Measurements from ENCODE around the gene CTDP1. TPM values are rescaled to one million over a fixed set of nuclear protein-coding genes. Genes with fewer than 3 reads are reported as not detected.

The CTDP1 gene
- total RNA-seq, 1 experiment from 2014 or later, result 31.7 TPM

DNA sequence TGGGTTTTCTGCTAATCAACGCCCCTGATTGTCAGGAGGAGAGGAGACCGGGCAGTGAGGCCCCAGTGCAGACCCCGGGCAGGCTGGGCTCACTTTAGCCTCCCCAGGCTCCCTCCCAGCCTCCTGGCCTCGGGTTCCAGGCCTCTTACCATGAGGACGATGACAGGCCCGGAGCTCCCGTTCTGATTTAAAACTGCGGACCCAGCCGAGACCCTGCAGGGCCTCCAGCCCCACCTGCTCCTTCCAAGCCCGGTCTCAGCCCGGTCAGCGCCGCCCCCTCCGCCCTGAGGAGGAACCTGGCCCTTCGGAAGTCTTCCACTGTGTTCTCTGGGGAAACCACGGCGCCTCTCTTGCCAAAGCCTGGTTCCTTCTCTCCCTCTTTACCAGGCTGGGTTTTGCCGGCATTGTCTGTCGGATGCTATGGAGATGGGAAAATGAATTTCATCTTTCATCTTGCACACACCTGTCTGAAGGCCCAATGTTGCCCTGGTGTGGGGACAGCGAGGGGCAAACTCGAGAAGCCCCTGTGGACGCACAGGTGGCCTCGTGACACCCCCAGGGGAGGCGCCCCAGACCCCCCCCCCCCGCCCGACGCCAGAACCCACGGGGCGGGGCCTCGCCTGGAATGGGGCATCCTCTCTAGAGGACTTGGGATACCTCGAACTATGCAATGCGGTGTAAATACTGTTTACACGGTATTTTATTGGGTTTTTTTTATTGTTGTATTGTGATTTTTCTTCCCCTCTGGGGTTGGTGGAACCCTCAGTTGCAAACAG lies 37.7 kb upstream of the CTDP1 start:
- Histone ChIP-seq H3K27me3 (ENCODE audit: low read length) (no peaks in the 10 kb centered on the region), H3K4me3 (ENCODE audit: low read length) (no peak overlapping the region), H3K9me2 (replicated peaks; ENCODE audit: low read length) (no peaks in the 10 kb centered on the region), H4K20me1 (ENCODE audit: low read length) (no peaks in the 10 kb centered on the region), H3K79me2 (ENCODE audit: low read length) (no peaks in the 10 kb centered on the region), H2AFZ (ENCODE audit: low read length) (no peak overlapping the region), H3K9ac (ENCODE audit: low read length) (no peak overlapping the region), H3K36me3 (ENCODE audit: low read depth, low read length) (no peaks in the 10 kb centered on the region), H3K4me1 (ENCODE audit: insufficient read depth, low read length) (no peaks in the 10 kb centered on the region), H3K4me2 (ENCODE audit: low read length) (no peak overlapping the region), H3K9me3 (ENCODE audit: low read length) (no peaks in the 10 kb centered on the region), H3K27ac (ENCODE audit: low read length) (no peak overlapping the region), H3F3A (ENCODE audit: low read length, unreplicated experiment) (no peaks in the 10 kb centered on the region)
- DNase-seq, result no peak
- TF ChIP-seq EZH2 (IDR thresholded peaks at IDR 0.05; ENCODE audit: low read length, unreplicated experiment) (no peak), EZH2phosphoT487 (IDR thresholded peaks at IDR 0.05; ENCODE audit: borderline replicate concordance, low read length) (no peak)
- TF ChIP-seq, protein P1, sequence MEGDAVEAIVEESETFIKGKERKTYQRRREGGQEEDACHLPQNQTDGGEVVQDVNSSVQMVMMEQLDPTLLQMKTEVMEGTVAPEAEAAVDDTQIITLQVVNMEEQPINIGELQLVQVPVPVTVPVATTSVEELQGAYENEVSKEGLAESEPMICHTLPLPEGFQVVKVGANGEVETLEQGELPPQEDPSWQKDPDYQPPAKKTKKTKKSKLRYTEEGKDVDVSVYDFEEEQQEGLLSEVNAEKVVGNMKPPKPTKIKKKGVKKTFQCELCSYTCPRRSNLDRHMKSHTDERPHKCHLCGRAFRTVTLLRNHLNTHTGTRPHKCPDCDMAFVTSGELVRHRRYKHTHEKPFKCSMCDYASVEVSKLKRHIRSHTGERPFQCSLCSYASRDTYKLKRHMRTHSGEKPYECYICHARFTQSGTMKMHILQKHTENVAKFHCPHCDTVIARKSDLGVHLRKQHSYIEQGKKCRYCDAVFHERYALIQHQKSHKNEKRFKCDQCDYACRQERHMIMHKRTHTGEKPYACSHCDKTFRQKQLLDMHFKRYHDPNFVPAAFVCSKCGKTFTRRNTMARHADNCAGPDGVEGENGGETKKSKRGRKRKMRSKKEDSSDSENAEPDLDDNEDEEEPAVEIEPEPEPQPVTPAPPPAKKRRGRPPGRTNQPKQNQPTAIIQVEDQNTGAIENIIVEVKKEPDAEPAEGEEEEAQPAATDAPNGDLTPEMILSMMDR (conservative IDR thresholded peaks at IDR 0.05; ENCODE audit: low read depth, low read length), result no peak
- no TSS peak for BruUV-seq (replicated peaks)
- CTCF ChIA-PET, result no interaction called here
- POLR2A ChIA-PET (ENCODE audit: unreplicated experiment), result no interaction called here
- ATAC-seq, result no peak
- intact Hi-C loops (cut with micrococcal nuclease), result loop anchor here (10.0 kb wide), 1 partner anchor 1877 kb away; no protein-coding TSS in a partner anchor

DNA sequence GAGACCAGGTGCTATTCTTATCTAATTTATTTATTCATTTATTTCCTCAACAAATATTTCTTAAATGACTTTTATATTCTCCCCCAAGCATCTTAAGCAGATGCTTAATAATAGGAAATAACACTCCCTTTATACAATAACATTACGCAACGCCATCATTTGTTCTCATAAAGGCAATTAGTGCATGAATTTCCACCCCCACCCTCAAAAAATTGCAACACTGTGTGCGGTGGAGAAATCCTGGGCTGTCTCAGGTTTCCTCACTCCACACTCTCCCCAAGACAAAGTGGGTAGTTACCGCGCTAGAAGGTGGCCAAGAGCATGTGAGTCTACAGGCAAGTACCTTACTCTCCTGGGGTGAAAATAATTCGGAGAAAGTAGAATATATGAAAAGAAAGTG lies 37.0 kb upstream of the CTDP1 start:
- H3F3A ChIP-seq (ENCODE audit: low read length, unreplicated experiment), result no peaks in the 10 kb centered on the region
- no peaks in the 10 kb centered on the region for H3K4me1 ChIP-seq (ENCODE audit: insufficient read depth, low read length)
- ChIA-PET CTCF (interaction anchor here (0.6 kb wide), 1 partner anchor 1601 kb away, joined by 3 read pairs; no protein-coding TSS in a partner anchor), POLR2A (ENCODE audit: unreplicated experiment) (no interaction called here)
- H2AFZ ChIP-seq (ENCODE audit: low read length), result no peak overlapping the region
- no peaks in the 10 kb centered on the region for H3K36me3 ChIP-seq (ENCODE audit: low read depth, low read length)
- TF ChIP-seq, protein P1 (conservative IDR thresholded peaks at IDR 0.05; ENCODE audit: low read depth, low read length), result no peak
- TF ChIP-seq EZH2phosphoT487 (IDR thresholded peaks at IDR 0.05; ENCODE audit: borderline replicate concordance, low read length), result no peak
- TF ChIP-seq EZH2 (IDR thresholded peaks at IDR 0.05; ENCODE audit: low read length, unreplicated experiment), result no peak
- H3K4me3 ChIP-seq (ENCODE audit: low read length), result no peak overlapping the region
- no peaks in the 10 kb centered on the region for H3K79me2 ChIP-seq (ENCODE audit: low read length)
- H3K27me3 ChIP-seq (ENCODE audit: low read length), result no peaks in the 10 kb centered on the region
- ATAC-seq (no peak), DNase-seq (no peak)
- H4K20me1 ChIP-seq (ENCODE audit: low read length), result no peaks in the 10 kb centered on the region
- H3K27ac ChIP-seq (ENCODE audit: low read length), result no peak overlapping the region
- H3K4me2 ChIP-seq (ENCODE audit: low read length), result no peak overlapping the region
- intact Hi-C loops (cut with micrococcal nuclease), result loop anchor here (10.0 kb wide), 1 partner anchor 1878 kb away; no protein-coding TSS in a partner anchor
- no peaks in the 10 kb centered on the region for H3K9me2 ChIP-seq (replicated peaks; ENCODE audit: low read length)
- no peak overlapping the region for H3K9ac ChIP-seq (ENCODE audit: low read length)
- H3K9me3 ChIP-seq (ENCODE audit: low read length), result no peaks in the 10 kb centered on the region
- BruUV-seq (replicated peaks), result no TSS peak
